GM12873 (cell line): ENCODE measurements around the gene ANO1.

Experiments
- TF ChIP-seq, protein P1 (sequence below): IDR thresholded peaks from 2 replicates; pipeline ENCODE4 v1.5.1; 2012; ENCODE audit warnings: low read depth, mild to moderate bottlenecking, moderate library complexity, low read length, control low read depth; ENCODE audit not compliant: insufficient read depth; ENCODE audit errors: missing control alignments

ANO1 gene

DNA sequence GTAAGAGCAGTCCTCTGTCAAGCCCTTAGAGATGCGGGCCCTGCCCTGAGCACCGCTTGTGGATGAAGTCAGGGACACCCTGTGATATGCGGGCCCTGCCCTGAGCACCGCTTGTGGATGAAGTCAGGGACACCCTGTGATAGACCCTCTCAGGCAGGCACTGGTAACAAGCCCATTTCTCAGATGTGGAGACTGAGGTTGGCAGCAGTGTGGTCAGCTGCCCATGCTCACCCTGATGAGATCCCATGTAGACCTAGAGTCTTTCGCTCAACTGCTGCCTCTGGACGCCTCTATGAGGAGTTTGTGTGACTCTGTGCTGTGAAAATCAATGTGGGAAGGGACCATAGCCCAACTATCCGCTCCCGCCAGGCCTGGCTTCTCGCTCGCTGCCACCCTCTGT, 66.1 kb downstream of the ANO1 start:
- TF ChIP-seq, protein P1, sequence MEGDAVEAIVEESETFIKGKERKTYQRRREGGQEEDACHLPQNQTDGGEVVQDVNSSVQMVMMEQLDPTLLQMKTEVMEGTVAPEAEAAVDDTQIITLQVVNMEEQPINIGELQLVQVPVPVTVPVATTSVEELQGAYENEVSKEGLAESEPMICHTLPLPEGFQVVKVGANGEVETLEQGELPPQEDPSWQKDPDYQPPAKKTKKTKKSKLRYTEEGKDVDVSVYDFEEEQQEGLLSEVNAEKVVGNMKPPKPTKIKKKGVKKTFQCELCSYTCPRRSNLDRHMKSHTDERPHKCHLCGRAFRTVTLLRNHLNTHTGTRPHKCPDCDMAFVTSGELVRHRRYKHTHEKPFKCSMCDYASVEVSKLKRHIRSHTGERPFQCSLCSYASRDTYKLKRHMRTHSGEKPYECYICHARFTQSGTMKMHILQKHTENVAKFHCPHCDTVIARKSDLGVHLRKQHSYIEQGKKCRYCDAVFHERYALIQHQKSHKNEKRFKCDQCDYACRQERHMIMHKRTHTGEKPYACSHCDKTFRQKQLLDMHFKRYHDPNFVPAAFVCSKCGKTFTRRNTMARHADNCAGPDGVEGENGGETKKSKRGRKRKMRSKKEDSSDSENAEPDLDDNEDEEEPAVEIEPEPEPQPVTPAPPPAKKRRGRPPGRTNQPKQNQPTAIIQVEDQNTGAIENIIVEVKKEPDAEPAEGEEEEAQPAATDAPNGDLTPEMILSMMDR: no peak

DNA sequence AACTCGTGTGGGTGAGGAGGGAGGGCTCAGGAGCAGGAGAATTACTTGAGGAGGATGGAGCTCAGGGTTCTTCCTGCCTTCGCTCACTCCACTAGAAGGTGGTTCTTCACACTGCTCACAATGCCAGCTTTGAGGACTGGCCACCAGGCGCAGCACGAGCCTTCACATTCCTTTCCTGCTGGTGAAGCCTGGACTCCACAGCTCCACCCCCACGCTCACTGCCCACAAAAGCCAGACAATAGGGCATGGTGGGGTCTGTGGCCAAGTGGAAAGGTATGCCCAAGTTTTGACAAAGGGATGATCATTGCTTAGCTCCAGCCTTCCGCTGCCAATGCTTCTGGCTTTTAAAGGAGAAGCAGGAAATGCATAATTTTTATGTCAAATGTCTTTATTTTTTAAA, 67.0 kb downstream of the ANO1 start:
- TF ChIP-seq, protein P1: no peak

DNA sequence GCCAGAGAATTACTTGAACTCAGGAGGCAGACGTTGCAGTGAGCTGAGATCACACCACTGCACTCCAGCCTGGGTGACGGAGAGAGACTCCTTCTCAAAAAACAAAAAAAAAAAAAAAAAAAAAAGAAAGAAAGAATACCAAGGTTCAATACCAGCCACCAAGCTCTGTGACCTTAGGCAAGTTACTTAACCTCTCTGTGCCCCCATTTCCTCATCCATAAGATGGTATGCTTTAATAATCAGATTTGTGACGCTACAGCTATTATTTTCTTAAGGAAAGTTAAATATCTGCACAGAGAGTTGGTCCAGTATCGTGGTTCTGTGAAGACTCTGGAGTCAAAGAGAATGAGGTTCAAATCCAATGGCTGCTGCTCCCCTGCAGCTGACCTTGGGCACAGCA, 67.7 kb downstream of the ANO1 start:
- TF ChIP-seq, protein P1: no peak

DNA sequence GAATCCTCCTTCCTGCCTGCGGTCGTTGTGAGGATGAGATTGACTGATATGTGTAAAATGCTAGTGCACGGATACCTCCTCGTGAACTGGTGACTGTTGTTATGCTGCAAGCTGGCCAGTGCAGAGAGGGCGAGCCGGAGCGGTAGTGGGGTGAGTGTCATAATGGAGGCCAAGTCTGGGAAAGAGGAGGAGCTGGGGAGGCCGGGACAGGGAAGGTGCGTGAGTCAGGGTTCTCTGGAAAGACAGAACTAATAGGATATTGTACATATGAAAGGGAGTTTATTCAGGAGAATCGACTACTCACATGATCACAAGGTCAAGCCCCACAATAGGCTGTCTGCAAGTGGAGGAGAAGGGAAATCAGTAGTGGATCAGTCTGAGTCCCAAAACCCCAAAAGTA, 68.2 kb downstream of the ANO1 start:
- TF ChIP-seq, protein P1: no peak

DNA sequence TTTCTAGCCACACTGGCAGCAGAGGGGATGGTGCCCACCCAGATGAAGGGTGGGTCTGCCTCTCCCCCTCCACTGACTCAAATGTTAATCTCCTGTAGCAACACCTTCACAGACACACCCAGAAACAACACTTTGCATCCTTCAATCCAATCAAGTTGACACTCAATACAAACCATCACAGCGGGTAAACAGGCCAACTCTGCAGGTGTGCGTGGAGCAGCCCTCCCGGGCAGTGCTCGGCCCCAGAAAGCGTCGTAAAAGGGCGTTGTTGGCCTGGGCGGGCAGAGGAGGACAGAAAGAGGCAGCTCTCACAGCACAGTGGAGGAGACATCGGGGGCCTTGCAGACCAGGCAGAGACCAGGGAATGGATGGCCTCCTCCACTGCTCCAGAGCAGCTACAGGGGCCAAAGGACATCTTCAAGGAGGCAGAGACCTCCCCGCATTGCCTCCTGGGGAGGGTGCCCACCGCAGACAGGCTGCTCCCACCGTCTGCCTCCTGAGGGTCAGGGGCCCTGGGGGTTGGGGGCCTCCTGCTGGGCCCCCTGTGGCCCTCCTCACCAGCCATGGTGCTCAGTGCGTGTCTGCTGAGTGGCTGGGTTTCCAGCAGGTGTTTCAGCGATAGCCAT, 68.9 kb downstream of the ANO1 start:
- TF ChIP-seq, protein P1: no peak

DNA sequence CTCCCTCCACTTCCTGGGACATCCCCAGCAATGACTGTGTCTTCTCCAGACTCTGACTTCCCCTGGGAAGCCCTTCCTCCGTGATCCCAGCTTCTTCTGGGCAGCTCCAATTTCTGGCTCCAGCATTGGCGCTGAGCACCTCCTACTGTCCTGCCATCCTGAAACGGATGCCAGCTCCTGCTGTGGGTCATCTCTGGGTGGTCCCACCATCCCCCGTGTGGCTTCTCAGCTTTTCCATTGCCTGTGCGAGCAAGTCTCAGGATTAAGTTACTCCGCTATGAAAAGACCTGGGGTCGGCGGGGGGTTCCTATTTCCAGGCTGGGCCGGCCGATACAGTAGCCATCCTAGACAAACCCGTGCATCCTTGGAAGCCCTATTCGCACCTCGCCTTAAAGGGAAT, 69.6 kb downstream of the ANO1 start:
- TF ChIP-seq, protein P1: no peak

DNA sequence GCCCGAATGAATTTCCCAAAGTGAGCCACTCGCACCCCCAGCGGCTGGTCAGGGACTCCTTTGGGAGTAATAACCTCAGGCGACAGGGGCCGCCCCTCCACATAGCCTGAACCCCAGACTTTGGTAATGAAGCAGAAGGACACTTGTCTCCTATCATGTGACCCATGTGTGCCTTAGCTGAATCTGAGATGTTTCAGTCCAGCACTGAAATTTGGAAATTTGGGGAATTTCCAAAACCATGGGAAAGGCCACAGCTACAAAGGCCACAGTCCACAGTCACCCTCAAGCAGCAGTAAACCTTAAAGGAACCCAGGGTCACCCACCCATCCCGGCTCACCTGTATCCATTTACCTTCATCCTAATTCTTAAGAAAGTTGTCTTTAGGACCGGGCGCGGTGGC, 73.6 kb downstream of the ANO1 start:
- TF ChIP-seq, protein P1: no peak

DNA sequence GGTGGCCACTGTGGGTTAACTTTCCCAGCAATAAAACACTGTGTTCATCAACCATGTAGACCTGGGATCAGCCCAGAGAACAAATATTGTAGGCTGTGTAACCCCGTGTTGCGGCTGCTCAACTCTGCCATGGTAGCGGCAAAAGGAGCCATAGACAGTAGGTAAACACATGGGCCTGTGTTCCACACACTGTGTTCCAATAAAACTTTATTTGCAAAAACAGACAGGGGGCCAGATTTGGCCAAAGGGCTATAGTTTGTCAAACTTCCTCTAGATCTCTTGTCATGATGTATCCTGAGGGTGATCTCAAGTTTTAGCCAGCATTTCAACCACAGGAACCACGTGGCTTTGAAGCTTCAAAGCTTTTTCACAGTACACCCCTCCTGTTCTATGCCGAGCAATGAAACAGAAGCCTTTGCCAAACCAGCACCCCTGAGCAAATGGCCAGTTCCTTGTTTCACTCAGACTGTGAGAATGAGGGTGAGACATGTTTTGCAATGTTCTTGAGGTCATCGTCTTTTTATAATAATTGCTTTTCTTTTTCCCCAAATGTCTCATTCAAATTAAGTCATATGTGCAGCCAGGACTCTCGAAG, 75.1 kb downstream of the ANO1 start:
- TF ChIP-seq, protein P1: no peak
